PC-9 (cell line): ENCODE data around the gene SPATA16. TPM values are rescaled to one million over a fixed set of nuclear protein-coding genes. Genes with fewer than 3 reads are reported as not detected.

ENCODE experiments used
- BruUV-seq: library from RNA; stranded (reverse); fragments of 400-500 nt; replicated peaks from 2 replicates; lab custom pipeline; 2021; lab: Mats Ljungman, UMichigan
- CTCF ChIA-PET: fragments of 300-600 bp; sonication (Branson Sonifier 250); formaldehyde crosslinking; loops from one replicate; lab custom pipeline; 2022; ENCODE audit warnings: antibody characterized with exemption; lab: Charles Lee
- POLR2A ChIA-PET: fragments of 300-600 bp; sonication (Branson Sonifier 250); formaldehyde crosslinking; loops from one replicate; lab custom pipeline; 2022; ENCODE audit warnings: antibody characterized with exemption; ENCODE audit not compliant: unreplicated experiment; lab: Charles Lee
- DNase-seq, 2 experiments: peaks; one replicate each; pipeline versions ENCODE4 v3.0.0 to v3.0.0-alpha.2; 2015 to 2022; ENCODE audit warnings: mixed read lengths in 1 of 2
- H2AFZ ChIP-seq: fragments of 200-600 bp; sonication (generic); 2 replicates; pipeline ENCODE4 v1.8.1; 2017; ENCODE audit warnings: antibody characterized with exemption
- H3F3A ChIP-seq: fragments of 200-600 bp; sonication (generic); 2 replicates; pipeline ENCODE4 v1.8.1; 2017; ENCODE audit warnings: antibody characterized with exemption, mild to moderate bottlenecking, low read depth; ENCODE audit not compliant: insufficient read depth
- H3K27ac ChIP-seq: fragments of 200-600 bp; sonication (generic); 2 replicates; pipeline ENCODE4 v1.6.1; 2016; ENCODE audit warnings: mixed run types
- H3K27me3 ChIP-seq: fragments of 200-600 bp; sonication (generic); 2 replicates; pipeline ENCODE4 v1.6.1; 2016; ENCODE audit warnings: low read depth, mixed run types; ENCODE audit not compliant: insufficient read depth
- H3K36me3 ChIP-seq: fragments of 200-600 bp; sonication (generic); 2 replicates; pipeline ENCODE4 v1.6.1; 2016; ENCODE audit warnings: low read depth, mixed run types
- H3K4me1 ChIP-seq: fragments of 200-600 bp; sonication (generic); replicated peaks from 2 replicates; pipeline ENCODE4 v1.6.1; 2016; ENCODE audit warnings: mixed run types; ENCODE audit not compliant: insufficient read depth
- H3K4me2 ChIP-seq: fragments of 200-600 bp; sonication (generic); 2 replicates; pipeline ENCODE4 v1.6.1; 2017; ENCODE audit warnings: mixed run types
- H3K4me3 ChIP-seq: fragments of 200-600 bp; sonication (generic); 2 replicates; pipeline ENCODE4 v1.6.1; 2016; ENCODE audit warnings: mixed run types
- H3K79me2 ChIP-seq: fragments of 200-600 bp; sonication (generic); 2 replicates; pipeline ENCODE4 v1.6.1; 2017; ENCODE audit warnings: low read depth, mixed run types
- H3K9me2 ChIP-seq: fragments of 200-600 bp; sonication (generic); 2 replicates; pipeline ENCODE4 v1.8.1; 2017; ENCODE audit warnings: mild to moderate bottlenecking; ENCODE audit not compliant: insufficient read depth
- H3K9me3 ChIP-seq: fragments of 200-600 bp; sonication (generic); 2 replicates; pipeline ENCODE4 v1.8.1; 2016; ENCODE audit warnings: low read depth; ENCODE audit not compliant: insufficient read depth
- H4K20me1 ChIP-seq: fragments of 200-600 bp; sonication (generic); 2 replicates; pipeline ENCODE4 v1.8.1; 2017; ENCODE audit not compliant: insufficient read depth
- EZH2 ChIP-seq: fragments of 200-600 bp; sonication (generic); IDR thresholded peaks from 2 replicates; pipeline ENCODE4 v1.8.0; 2017; ENCODE audit warnings: antibody characterized with exemption, low read depth
- intact Hi-C: fragments of 100-400 bp; cut with micrococcal nuclease; formaldehyde crosslinking; loops from one replicate; pipeline ENCODE4 v1.10.0; 2022; ENCODE audit not compliant: unreplicated experiment
- total RNA-seq: library from RNA; stranded (reverse); gene quantifications from 2 replicates; pipeline ENCODE4 v1.2.3, GENCODE V29; 2021
- TF ChIP-seq, protein P1 (sequence below): fragments of 200-600 bp; sonication (generic); conservative IDR thresholded peaks from 2 replicates; pipeline ENCODE4 v1.6.1; 2017; ENCODE audit warnings: mixed run types, antibody characterized with exemption, mild to moderate bottlenecking, moderate library complexity

SPATA16 gene
- total RNA-seq, 1 experiment from 2014 or later, result not detected

- Histone ChIP-seq H4K20me1 (no peaks in the 10 kb centered on the region), H3K27me3 (no peaks in the 10 kb centered on the region), H3K4me1 (no peaks in the 10 kb centered on the region), H3K27ac (no peak overlapping the region), H3K9me3 (no peaks in the 10 kb centered on the region), H3K9me2 (no peaks in the 10 kb centered on the region), H3K4me2 (no peak overlapping the region), H3K36me3 (no peaks in the 10 kb centered on the region), H3K79me2 (no peaks in the 10 kb centered on the region), H2AFZ (no peak overlapping the region), H3K4me3 (no peak overlapping the region), H3F3A (no peaks in the 10 kb centered on the region)
- TF ChIP-seq, protein P1, sequence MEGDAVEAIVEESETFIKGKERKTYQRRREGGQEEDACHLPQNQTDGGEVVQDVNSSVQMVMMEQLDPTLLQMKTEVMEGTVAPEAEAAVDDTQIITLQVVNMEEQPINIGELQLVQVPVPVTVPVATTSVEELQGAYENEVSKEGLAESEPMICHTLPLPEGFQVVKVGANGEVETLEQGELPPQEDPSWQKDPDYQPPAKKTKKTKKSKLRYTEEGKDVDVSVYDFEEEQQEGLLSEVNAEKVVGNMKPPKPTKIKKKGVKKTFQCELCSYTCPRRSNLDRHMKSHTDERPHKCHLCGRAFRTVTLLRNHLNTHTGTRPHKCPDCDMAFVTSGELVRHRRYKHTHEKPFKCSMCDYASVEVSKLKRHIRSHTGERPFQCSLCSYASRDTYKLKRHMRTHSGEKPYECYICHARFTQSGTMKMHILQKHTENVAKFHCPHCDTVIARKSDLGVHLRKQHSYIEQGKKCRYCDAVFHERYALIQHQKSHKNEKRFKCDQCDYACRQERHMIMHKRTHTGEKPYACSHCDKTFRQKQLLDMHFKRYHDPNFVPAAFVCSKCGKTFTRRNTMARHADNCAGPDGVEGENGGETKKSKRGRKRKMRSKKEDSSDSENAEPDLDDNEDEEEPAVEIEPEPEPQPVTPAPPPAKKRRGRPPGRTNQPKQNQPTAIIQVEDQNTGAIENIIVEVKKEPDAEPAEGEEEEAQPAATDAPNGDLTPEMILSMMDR, result no peak
- TF ChIP-seq EZH2, result no peak
- CTCF ChIA-PET, result no interaction called here
- no peak for DNase-seq
- POLR2A ChIA-PET, result no interaction called here
- BruUV-seq, result no TSS peak
- intact Hi-C loops, result no loop called here
Observed at GRCh38 chr3:173058229-173058628, 82.8 kb downstream of the SPATA16 start.

- H3K4me1 ChIP-seq, result no peaks in the 10 kb centered on the region
- H3K4me2 ChIP-seq, result no peak overlapping the region
- intact Hi-C loops, result no loop called here
- TF ChIP-seq, protein P1, result no peak
- no peak for TF ChIP-seq EZH2
- no peaks in the 10 kb centered on the region for H3K9me3 ChIP-seq
- BruUV-seq, result no TSS peak
- no peak overlapping the region for H2AFZ ChIP-seq
- H3K4me3 ChIP-seq, result no peak overlapping the region
- H3K27me3 ChIP-seq, result no peaks in the 10 kb centered on the region
- H4K20me1 ChIP-seq, result no peaks in the 10 kb centered on the region
- H3K9me2 ChIP-seq, result no peaks in the 10 kb centered on the region
- H3K27ac ChIP-seq, result no peak overlapping the region
- H3F3A ChIP-seq, result no peaks in the 10 kb centered on the region
- no peaks in the 10 kb centered on the region for H3K36me3 ChIP-seq
- no peak for DNase-seq
- no peaks in the 10 kb centered on the region for H3K79me2 ChIP-seq
- ChIA-PET CTCF (no interaction called here), POLR2A (no interaction called here)
Observed at GRCh38 chr3:173055228-173055933, 85.7 kb downstream of the SPATA16 start.

DNA sequence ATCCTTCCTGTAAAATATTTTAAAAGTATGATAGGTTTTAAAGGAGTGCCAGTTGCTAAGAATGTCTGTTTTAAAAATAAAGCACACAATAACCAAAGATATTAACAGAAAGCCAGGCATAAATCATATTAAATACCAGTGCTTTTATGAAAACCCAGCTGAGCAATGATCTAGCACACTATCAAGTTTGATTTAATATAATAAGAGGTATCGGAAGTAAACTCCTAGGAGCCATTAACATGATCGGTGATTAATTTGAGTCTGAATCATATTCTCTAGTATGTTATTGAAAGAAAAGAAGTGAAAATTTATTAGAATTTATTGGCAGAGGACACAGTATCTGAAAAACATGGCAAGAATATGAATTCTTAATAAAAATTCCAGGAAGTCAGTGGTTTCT lies 91.7 kb downstream of the SPATA16 start:
- H3K9me3 ChIP-seq, result no peaks in the 10 kb centered on the region
- no peaks in the 10 kb centered on the region; the same call in 1 of the 2 replicates for H4K20me1 ChIP-seq
- no peak for TF ChIP-seq EZH2
- TF ChIP-seq, protein P1, result no peak
- no peaks in the 10 kb centered on the region for H3K27me3 ChIP-seq
- POLR2A ChIA-PET, result no interaction called here
- no TSS peak for BruUV-seq
- no peak overlapping the region for H2AFZ ChIP-seq
- H3K36me3 ChIP-seq, result no peaks in the 10 kb centered on the region
- intact Hi-C loops, result no loop called here
- H3K27ac ChIP-seq, result no peak overlapping the region
- no peak for DNase-seq
- H3K79me2 ChIP-seq, result no peaks in the 10 kb centered on the region
- no peaks in the 10 kb centered on the region for H3K9me2 ChIP-seq
- H3K4me3 ChIP-seq, result no peak overlapping the region
- no peaks in the 10 kb centered on the region for H3F3A ChIP-seq
- no peaks in the 10 kb centered on the region for H3K4me1 ChIP-seq
- H3K4me2 ChIP-seq, result no peak overlapping the region
- CTCF ChIA-PET, result no interaction called here
